ENCODE results near the gene GJB6.
"Not testable (repeated sequence)": the region's sequence is repeated elsewhere in the genome, so short reads cannot be mapped to it uniquely, and the experiment has no call there.

The GJB6 gene

DNA sequence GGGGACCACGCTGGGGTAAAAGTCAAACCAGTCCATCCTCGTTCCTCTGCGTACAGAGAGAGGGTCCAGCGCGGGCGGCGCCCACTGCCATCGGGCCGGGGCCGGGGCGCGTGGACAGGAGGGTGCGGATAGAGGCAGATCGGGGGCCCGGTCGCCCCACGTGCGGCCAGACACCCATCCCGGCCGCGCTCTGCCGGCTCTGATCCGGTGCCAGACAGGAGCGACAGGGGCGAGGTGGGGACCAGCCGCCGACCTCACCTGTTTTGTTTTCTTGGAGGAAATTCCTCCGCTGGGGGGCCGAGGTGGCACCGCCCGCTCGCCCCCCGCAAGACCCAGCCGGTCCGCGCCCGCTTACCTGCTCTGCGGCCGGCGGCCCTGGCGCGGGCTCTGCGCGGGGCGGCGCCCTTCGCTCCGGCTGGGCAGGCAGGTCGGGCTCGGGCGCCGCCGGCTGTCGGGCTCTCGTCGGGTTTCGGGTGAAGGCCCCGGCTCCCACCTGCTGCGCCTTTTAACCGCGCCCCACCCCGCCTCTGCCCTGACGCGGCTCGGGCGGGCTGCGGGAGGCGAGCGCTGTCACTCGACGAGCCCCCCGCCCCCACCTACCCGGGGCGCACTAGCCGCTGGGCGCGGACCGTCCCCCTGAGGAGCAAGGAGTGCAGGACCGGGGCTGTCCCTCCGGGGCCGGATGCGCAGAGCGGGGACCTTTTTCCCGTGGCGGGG, at the start of gene GJB6:
TSS of gene GJB6 (minus strand) at position 481 of the 717 bp plus-strand sequence. CDS start 8,839 bp downstream, outside the sequence.
- H3K27me3 Mint-ChIP-seq (ENCODE audit: low read depth), result peaks cover 46% of the 10 kb centered on the region
- H3K9me3 Mint-ChIP-seq, result no peaks in the 10 kb centered on the region
- H3K36me3 Mint-ChIP-seq (ENCODE audit: low read depth), result no peaks in the 10 kb centered on the region
- H3K27ac Mint-ChIP-seq, result peak within 1 kb of the TSS; percentile 36
- peaks cover 11% of the 10 kb centered on the region for H3K4me1 Mint-ChIP-seq (ENCODE audit: low read depth)
- H3K4me3 Mint-ChIP-seq, result peak within 1 kb of the TSS; percentile 70

DNA sequence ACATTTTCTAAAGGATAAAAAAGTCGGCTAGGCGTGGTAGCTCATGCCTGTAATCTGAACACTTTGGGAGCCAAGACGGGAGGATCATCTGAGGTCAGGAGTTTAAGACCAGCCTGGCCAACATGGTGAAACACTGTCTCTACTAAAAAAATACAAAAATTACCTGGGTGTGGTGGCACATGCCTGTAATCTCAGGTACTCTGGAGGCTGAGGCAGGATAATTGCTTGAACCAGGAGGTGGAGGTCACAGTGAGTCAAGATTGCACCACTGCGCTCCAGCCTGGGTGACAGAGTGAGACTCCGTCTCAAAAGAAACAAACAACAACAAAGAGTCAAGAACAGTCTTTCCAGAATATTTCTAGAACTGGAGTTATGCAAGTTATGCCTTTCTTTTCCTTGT, 44.8 kb upstream of the GJB6 start:
- H3K4me1 Mint-ChIP-seq (ENCODE audit: low read depth); H3K27ac Mint-ChIP-seq; H3K36me3 Mint-ChIP-seq (ENCODE audit: low read depth); H3K4me3 Mint-ChIP-seq; H3K27me3 Mint-ChIP-seq (ENCODE audit: low read depth); H3K9me3 Mint-ChIP-seq: not testable (repeated sequence)

DNA sequence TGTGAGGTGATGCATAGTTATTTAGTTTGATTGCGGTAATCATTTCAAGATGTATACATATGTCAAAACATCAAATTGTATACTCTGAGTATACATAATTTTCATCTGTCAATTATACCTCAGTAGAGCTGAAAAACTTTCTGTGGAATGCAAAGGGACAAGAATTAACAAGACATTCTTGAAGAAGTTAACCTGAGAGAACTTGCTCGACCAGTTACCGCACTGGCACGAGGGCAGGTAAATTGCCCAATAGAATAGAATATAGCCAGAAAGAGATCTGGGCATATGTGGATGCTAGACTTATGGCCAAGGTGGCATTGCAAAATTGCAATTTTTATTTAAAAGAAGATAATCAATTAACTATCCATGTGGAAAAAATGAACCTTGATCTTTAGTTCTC, 42.3 kb upstream of the GJB6 start:
- Mint-ChIP-seq H3K27me3 (ENCODE audit: low read depth) (peaks cover 12% of the 10 kb centered on the region), H3K4me3 (no peak overlapping the region), H3K36me3 (ENCODE audit: low read depth) (no peaks in the 10 kb centered on the region), H3K4me1 (ENCODE audit: low read depth) (no peaks in the 10 kb centered on the region), H3K9me3 (peaks cover 6% of the 10 kb centered on the region), H3K27ac (no peak overlapping the region)

DNA sequence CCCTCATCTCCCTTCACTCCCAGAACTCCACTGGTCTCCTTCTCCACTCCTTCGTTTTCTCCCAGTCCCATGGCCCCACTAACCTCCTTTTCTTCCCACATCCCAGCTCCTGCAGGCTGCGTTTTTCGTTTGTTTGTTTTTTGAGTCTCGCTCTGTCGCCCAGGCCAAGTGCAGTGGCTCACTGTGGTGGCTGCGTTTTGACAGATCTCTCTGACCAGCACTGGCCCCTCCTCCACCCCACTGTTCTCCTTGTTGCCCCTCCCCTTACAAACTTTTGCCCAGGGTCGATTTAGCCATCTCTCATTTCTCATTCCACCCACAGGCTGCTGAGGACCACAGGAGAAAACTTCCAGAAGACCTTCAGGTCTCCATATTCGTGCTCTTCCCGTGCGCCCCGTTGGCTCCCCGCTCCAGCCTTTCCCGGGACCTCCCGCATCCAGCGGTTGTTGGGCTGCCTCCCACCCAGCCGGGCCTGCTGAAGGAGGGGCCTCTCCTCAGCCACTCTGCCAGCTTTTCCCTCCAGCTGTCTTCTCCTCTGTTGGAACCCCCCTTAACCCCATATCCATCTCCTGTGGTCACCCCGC, 40.6 kb upstream of the GJB6 start:
- peaks cover 2% of the 10 kb centered on the region for H3K9me3 Mint-ChIP-seq
- no peaks in the 10 kb centered on the region for H3K36me3 Mint-ChIP-seq (ENCODE audit: low read depth)
- H3K4me3 Mint-ChIP-seq, result no peak overlapping the region
- peaks cover 12% of the 10 kb centered on the region for H3K27me3 Mint-ChIP-seq (ENCODE audit: low read depth)
- no peak overlapping the region for H3K27ac Mint-ChIP-seq
- no peaks in the 10 kb centered on the region for H3K4me1 Mint-ChIP-seq (ENCODE audit: low read depth)

DNA sequence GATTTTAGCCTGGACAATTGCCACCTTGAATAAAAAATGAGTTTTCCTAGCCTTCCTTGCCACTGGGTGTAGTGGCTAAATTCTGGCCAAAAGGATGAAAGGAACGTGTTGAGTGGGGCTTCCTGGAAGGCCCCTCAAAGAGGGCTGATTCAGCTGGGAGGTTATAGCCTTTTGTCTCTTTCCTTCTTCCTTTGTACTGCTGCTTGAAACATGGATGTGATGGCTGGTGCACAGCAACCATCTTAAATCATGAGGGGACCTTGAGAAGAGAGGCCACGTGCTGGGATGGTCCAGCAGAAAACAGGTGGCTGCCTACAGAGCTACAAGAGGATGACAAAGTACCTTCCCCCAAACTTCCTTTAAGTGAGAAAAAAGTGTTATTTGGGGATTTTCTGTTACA, 40.0 kb upstream of the GJB6 start:
- H3K4me3 Mint-ChIP-seq, result no peak overlapping the region
- no peaks in the 10 kb centered on the region for H3K36me3 Mint-ChIP-seq (ENCODE audit: low read depth)
- no peaks in the 10 kb centered on the region for H3K9me3 Mint-ChIP-seq
- no peaks in the 10 kb centered on the region for H3K4me1 Mint-ChIP-seq (ENCODE audit: low read depth)
- peaks cover 12% of the 10 kb centered on the region for H3K27me3 Mint-ChIP-seq (ENCODE audit: low read depth)
- H3K27ac Mint-ChIP-seq, result no peak overlapping the region

DNA sequence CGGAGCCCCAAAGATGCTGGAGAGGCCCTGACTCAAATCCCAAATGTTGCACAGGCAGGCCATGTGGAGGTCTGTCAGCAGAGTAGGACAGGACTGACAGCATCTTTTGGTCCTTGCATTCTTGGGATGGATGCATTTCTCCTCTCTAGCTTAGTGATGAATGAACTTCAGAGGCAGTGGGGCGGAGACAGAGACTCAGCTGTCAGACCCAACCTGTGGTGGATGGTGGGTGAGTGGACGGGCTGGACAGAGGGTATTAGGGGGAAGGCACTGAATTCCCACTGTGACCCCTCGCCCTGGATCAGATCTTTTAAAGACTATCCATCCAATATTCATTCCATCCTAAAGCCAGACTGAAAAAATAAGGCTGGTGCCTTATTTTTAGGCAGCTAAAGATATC, 39.3 kb upstream of the GJB6 start:
- H3K9me3 Mint-ChIP-seq, result no peaks in the 10 kb centered on the region

DNA sequence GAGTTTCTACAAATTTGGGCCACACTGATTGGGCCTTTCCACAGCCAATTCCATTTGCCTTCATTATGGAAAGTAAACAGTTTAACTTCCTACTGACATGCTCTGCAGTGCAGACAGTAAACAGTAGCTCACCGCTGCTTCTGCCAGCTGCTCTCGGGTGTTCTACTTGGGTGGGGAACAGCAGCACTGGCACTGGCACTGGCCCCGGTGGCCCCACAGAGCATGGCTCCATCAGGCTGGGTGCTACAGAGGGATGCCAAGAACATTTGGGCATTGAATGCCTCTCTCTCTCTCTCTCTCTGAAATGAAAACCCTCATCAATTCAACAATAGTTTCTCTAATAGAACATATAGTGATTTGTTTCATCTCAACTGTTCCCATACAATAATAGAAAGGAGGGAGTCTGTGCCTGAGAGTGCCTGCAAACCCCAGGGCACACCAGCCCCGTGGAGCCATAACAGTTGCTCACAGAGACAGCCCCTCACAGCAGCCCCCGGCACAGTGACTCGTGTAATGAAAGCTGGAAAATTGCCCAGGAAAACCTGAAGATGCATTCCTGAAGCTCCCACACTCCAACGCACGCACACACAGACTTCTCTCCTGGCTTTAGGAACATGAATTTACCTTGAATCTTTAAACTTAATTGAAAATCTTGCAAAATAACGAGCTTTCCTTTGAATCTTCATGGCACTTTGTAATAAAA, 38.2 kb upstream of the GJB6 start:
- H3K27me3 Mint-ChIP-seq (ENCODE audit: low read depth), result peaks cover 16% of the 10 kb centered on the region
- H3K9me3 Mint-ChIP-seq, result no peaks in the 10 kb centered on the region
- H3K4me1 Mint-ChIP-seq (ENCODE audit: low read depth), result no peaks in the 10 kb centered on the region
- H3K27ac Mint-ChIP-seq, result no peak overlapping the region
- no peak overlapping the region for H3K4me3 Mint-ChIP-seq
- no peaks in the 10 kb centered on the region for H3K36me3 Mint-ChIP-seq (ENCODE audit: low read depth)

More for the DNA sequence above, 39.3 kb upstream of the GJB6 start:
- no peaks in the 10 kb centered on the region for H3K4me1 Mint-ChIP-seq (ENCODE audit: low read depth)
- H3K27me3 Mint-ChIP-seq (ENCODE audit: low read depth), result peaks cover 12% of the 10 kb centered on the region
- no peak overlapping the region for H3K27ac Mint-ChIP-seq
- no peaks in the 10 kb centered on the region for H3K36me3 Mint-ChIP-seq (ENCODE audit: low read depth)
- H3K4me3 Mint-ChIP-seq, result no peak overlapping the region

DNA sequence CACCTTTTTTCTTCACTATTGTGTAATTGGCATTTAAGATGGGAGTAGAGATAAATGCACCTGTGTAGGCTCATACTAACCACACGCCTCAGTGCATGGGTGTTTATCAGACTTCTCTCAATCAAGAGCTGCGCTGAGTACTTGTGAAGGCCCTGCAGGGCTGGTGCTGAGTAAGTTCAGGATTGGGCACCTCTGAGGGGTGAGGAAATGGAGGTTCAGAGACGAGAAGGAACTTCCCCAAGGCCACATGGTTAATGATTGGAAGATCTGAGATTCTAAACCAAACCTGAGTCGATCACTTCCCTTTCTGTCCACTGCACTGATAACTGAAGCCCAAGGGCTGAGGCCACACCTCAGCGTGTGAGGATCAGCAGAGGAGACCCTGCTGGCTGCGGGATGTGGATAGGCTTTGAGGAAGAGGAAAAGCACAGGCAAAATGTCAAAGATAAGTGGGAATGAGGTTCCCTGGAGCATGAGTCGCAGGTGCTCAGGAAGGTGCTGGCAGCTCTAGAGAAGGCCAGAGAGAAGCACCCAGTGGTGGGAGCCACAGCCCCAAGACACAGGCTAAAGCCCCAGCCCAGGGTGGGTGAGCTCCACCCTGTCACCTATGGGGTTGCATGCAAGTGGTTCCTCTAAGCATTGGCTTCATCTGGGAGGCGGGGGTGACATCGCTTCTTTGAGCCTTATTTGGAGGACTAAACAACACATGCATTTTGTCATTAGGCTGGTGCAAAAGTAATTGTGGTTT, 32.3 kb upstream of the GJB6 start:
- no peak overlapping the region for H3K4me3 Mint-ChIP-seq
- H3K36me3 Mint-ChIP-seq (ENCODE audit: low read depth), result no peaks in the 10 kb centered on the region
- H3K9me3 Mint-ChIP-seq, result no peaks in the 10 kb centered on the region
- H3K27me3 Mint-ChIP-seq (ENCODE audit: low read depth), result peaks cover 8% of the 10 kb centered on the region
- H3K4me1 Mint-ChIP-seq (ENCODE audit: low read depth), result no peaks in the 10 kb centered on the region
- H3K27ac Mint-ChIP-seq, result peak overlapping the region; percentile 16

DNA sequence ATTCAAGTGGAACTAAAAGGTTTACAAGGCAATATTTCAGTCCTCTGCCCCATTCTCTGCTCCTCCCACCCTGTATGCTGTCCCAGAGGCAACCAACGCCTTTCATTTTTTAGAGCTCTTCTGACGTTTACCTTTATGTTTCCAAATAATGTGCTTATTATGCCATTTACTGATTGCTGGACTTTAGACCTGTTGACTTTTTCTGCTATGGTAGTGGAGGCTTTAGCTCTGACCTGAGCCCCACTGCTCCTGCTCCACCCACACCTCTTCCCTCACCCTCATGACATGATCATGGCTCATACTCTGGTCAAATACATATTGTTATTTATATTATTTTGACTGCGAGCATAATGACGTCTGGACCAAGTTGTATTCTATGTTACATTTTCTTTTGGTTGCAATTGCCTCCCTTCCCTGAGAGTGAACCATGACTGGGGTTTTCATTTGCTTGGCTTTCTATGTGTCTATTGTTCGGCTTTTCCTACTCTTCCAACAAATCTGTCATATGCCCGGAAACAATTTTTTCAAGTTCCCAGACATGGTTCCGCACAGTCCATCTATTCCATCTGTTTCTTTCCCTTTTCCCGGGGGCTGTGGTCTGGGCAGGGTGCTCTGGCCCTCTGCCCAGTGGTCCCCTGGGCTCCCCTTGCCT, 31.4 kb upstream of the GJB6 start:
- peaks cover 8% of the 10 kb centered on the region for H3K27me3 Mint-ChIP-seq (ENCODE audit: low read depth)
- H3K36me3 Mint-ChIP-seq (ENCODE audit: low read depth), result no peaks in the 10 kb centered on the region
- no peaks in the 10 kb centered on the region for H3K9me3 Mint-ChIP-seq
- H3K27ac Mint-ChIP-seq, result no peak overlapping the region
- no peaks in the 10 kb centered on the region for H3K4me1 Mint-ChIP-seq (ENCODE audit: low read depth)
- no peak overlapping the region for H3K4me3 Mint-ChIP-seq

DNA sequence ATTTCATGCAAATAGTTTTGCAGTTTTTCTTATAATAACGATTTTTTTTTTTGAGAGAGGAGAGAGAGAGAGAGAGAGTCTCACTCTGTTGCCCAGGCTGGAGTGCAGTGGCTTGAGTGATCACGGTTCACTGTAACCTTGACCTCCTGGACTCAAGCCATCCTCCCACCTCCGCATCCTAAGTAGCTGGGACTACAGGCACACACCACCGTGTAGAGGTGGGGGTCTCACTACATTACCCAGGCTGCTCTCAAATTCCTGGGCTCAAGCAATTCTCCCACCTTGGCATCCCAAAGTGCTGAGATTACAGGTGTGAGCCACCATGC, 26.8 kb upstream of the GJB6 start:
- Mint-ChIP-seq H3K9me3 (no peaks in the 10 kb centered on the region), H3K4me1 (ENCODE audit: low read depth) (no peaks in the 10 kb centered on the region), H3K36me3 (ENCODE audit: low read depth) (no peaks in the 10 kb centered on the region), H3K27ac (no peak overlapping the region), H3K4me3 (no peak overlapping the region), H3K27me3 (ENCODE audit: low read depth) (peaks cover 21% of the 10 kb centered on the region)

DNA sequence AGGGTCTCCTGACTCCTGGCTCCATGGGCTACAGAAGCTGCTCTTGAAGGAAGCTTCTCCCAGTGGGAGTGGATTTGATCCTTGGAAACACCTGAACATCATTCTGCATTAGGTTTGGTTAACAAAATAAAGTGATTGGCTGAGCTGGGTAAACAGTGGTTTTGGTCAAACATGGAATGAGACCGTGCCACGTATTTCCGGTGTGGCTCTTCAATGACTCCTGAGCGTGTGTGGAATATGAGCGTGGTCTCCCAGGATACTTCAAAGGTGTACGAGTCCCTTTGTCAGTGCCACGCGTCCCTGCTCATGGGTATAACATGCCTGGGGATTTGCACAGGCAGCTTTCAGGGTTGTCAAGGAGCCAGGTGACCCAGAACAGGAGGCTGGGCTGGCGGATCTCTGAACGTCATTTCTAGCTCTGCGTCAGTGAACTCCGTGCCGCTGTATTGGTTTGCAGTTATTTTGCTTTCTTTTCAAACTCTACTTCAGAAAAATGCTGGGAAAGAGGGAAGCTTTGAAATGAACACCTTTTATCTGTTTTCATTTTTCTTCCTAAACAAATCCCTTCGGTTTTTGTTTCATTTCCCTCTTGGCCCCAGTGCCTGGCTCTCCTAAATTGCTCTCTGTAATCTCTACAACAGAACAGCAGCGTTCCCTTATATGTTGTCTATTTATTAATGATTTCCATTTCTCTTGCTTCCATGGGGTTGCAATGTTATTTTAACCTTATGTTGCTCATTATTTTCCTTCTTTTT, 26.3 kb upstream of the GJB6 start:
- peaks cover 21% of the 10 kb centered on the region for H3K27me3 Mint-ChIP-seq (ENCODE audit: low read depth)

DNA sequence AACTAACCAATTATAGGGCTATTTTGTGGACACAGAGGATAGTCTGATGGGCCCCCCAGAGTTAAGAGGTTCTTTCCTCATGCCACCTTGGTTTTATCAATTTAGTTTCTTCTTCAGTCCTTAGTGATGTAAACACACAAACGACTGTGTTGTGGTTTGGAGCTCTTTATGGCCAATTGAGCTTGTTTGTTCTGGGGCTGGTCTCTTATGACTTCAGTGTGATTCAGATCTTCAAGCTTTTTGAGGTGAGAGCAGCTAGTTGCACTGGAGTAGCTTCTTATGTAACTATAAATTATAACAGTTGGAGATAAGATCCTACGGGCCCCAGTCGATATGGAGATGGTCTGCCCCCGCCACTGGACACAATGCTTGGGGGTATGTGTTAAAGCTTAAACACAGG, 22.0 kb upstream of the GJB6 start:
- Mint-ChIP-seq H3K4me1 (ENCODE audit: low read depth) (no peaks in the 10 kb centered on the region), H3K27me3 (ENCODE audit: low read depth) (peaks cover 25% of the 10 kb centered on the region), H3K36me3 (ENCODE audit: low read depth) (no peaks in the 10 kb centered on the region), H3K9me3 (no peaks in the 10 kb centered on the region), H3K4me3 (no peak overlapping the region), H3K27ac (no peak overlapping the region)

More for the DNA sequence above, 26.3 kb upstream of the GJB6 start:
- Mint-ChIP-seq H3K36me3 (ENCODE audit: low read depth) (no peaks in the 10 kb centered on the region), H3K4me3 (no peak overlapping the region), H3K9me3 (no peaks in the 10 kb centered on the region), H3K27ac (no peak overlapping the region), H3K4me1 (ENCODE audit: low read depth) (no peaks in the 10 kb centered on the region)

DNA sequence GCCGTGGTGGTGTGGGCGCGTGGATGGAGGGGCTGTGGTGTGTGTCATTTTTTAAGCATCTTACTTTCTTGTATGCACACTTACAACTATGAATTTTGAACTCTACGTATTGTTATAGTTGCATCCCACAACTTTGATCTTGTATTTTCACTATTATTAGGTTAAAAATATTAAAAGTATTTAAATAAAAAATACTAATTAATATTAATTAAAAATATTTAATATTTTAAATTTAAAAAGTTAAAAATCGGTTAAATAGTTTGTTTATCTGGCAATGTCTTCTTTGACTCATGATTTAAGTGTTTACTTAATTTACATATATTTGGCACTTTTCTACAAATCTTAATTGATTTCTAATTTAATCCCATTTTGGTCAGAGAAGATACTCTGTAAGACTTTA, 17.8 kb upstream of the GJB6 start:
- Mint-ChIP-seq H3K4me1 (ENCODE audit: low read depth) (no peaks in the 10 kb centered on the region), H3K36me3 (ENCODE audit: low read depth) (no peaks in the 10 kb centered on the region), H3K27me3 (ENCODE audit: low read depth) (peaks cover 10% of the 10 kb centered on the region), H3K27ac (no peak overlapping the region), H3K4me3 (no peak overlapping the region), H3K9me3 (no peaks in the 10 kb centered on the region)

DNA sequence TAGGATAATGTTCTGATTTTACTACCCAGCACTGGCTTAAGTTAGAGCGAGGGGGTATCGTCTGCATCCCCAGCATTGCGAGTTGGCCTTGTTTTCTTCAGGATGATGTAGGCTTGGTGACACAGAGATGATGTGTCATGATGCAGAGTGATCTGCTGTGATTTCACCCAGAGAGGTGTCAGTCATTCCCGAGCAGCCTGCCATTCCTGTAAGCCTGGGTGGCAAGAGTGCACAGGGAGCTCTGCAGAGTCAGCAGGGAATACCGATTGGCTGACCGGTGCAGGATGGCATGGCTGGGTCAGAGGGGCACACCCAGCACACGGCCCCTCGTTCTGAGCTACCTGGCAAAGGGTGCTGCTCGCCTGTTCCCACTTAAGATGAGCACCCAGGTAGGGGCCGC, 15.8 kb upstream of the GJB6 start:
- no peak overlapping the region for H3K27ac Mint-ChIP-seq
- no peaks in the 10 kb centered on the region for H3K36me3 Mint-ChIP-seq (ENCODE audit: low read depth)
- peaks cover 2% of the 10 kb centered on the region for H3K9me3 Mint-ChIP-seq
- no peaks in the 10 kb centered on the region for H3K4me1 Mint-ChIP-seq (ENCODE audit: low read depth)
- H3K27me3 Mint-ChIP-seq (ENCODE audit: low read depth), result peaks cover 12% of the 10 kb centered on the region
- no peak overlapping the region for H3K4me3 Mint-ChIP-seq

Measured in T-helper 1 cell treated with Interleukin-12 subunit alpha and Interleukin-12 subunit beta and Interleukin-4 antibody, amounts not matched to agents 30 μg/mL and 1 μg/mL, for 36 hours (primary cell).